Measurements from ENCODE around the gene TPSG1.

TPSG1 gene

DNA sequence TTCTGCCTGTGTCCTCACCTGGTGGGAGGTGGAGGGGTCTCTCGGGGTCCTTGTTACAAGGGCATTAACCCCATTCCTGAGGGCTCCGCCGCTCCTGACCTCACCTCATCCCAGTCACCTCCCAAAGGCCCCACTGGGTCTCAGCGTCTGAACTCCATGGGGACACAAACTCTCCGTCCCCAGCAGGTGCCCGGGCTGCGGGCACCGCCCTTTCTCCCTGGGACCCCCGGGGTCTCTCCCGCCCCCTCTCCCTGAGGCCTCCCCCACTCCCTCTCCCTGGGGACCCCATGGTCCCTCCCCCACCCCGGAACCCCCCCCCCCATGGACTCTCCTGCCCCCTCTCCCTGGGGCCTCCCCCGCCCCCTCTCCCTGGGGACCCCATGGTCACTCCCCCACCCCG lies 47.3 kb downstream of the TPSG1 start:
- H3K27me3 ChIP-seq (ENCODE audit: insufficient read depth, poor library complexity, severe bottlenecking), result no peaks in the 10 kb centered on the region
- DNase-seq (ENCODE audit: low read depth in 1 of 2, low spot score in 1 of 2), result no peak
- no peak overlapping the region for H3K4me3 ChIP-seq (replicated peaks; ENCODE audit: insufficient read depth, low read length)

DNA sequence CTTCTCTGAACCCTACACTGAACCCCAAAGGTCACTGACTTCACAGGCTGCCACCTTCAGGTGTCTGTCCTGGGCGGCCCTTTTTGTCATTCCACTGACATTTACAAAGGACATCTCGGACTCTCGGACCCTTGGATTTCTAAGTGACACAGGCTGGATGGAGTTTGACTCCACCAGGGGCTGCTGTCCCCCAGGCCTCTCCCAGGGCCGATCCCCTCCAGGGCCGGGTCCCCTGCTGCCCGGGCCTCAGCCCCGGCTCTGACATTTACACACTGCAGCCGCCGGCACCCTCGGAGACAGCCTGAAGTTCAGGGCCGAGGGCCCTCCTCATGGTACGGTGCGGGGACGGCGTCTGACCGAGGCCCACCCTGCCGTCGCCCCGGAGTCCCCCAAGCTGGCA lies 48.0 kb downstream of the TPSG1 start:
- Histone ChIP-seq H3K4me3 (replicated peaks; ENCODE audit: insufficient read depth, low read length) (no peak overlapping the region), H3K27ac (replicated peaks) (no peak overlapping the region), H3K27me3 (ENCODE audit: insufficient read depth, poor library complexity, severe bottlenecking) (no peaks in the 10 kb centered on the region)
- no peak for TF ChIP-seq POLR2AphosphoS5 (IDR thresholded peaks at IDR 0.05; ENCODE audit: low read depth)
- TF ChIP-seq, protein P1, sequence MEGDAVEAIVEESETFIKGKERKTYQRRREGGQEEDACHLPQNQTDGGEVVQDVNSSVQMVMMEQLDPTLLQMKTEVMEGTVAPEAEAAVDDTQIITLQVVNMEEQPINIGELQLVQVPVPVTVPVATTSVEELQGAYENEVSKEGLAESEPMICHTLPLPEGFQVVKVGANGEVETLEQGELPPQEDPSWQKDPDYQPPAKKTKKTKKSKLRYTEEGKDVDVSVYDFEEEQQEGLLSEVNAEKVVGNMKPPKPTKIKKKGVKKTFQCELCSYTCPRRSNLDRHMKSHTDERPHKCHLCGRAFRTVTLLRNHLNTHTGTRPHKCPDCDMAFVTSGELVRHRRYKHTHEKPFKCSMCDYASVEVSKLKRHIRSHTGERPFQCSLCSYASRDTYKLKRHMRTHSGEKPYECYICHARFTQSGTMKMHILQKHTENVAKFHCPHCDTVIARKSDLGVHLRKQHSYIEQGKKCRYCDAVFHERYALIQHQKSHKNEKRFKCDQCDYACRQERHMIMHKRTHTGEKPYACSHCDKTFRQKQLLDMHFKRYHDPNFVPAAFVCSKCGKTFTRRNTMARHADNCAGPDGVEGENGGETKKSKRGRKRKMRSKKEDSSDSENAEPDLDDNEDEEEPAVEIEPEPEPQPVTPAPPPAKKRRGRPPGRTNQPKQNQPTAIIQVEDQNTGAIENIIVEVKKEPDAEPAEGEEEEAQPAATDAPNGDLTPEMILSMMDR (IDR thresholded peaks at IDR 0.05; ENCODE audit: insufficient read depth, low read length), result no peak
- TF ChIP-seq, protein P2, sequence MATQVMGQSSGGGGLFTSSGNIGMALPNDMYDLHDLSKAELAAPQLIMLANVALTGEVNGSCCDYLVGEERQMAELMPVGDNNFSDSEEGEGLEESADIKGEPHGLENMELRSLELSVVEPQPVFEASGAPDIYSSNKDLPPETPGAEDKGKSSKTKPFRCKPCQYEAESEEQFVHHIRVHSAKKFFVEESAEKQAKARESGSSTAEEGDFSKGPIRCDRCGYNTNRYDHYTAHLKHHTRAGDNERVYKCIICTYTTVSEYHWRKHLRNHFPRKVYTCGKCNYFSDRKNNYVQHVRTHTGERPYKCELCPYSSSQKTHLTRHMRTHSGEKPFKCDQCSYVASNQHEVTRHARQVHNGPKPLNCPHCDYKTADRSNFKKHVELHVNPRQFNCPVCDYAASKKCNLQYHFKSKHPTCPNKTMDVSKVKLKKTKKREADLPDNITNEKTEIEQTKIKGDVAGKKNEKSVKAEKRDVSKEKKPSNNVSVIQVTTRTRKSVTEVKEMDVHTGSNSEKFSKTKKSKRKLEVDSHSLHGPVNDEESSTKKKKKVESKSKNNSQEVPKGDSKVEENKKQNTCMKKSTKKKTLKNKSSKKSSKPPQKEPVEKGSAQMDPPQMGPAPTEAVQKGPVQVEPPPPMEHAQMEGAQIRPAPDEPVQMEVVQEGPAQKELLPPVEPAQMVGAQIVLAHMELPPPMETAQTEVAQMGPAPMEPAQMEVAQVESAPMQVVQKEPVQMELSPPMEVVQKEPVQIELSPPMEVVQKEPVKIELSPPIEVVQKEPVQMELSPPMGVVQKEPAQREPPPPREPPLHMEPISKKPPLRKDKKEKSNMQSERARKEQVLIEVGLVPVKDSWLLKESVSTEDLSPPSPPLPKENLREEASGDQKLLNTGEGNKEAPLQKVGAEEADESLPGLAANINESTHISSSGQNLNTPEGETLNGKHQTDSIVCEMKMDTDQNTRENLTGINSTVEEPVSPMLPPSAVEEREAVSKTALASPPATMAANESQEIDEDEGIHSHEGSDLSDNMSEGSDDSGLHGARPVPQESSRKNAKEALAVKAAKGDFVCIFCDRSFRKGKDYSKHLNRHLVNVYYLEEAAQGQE (IDR thresholded peaks at IDR 0.05; ENCODE audit: insufficient replicate concordance, low read depth), result no peak
- TF ChIP-seq SPI1 (IDR thresholded peaks at IDR 0.05; ENCODE audit: borderline replicate concordance, low read depth), result no peak
- no peak for TF ChIP-seq GABPA (IDR thresholded peaks at IDR 0.05; ENCODE audit: low read depth)
- DNase-seq (ENCODE audit: low read depth in 1 of 2, low spot score in 1 of 2), result no peak

More for the DNA sequence above, 47.3 kb downstream of the TPSG1 start:
- TF ChIP-seq SPI1 (IDR thresholded peaks at IDR 0.05; ENCODE audit: borderline replicate concordance, low read depth), result no peak
- TF ChIP-seq POLR2AphosphoS5 (IDR thresholded peaks at IDR 0.05; ENCODE audit: low read depth), result no peak
- no peak for TF ChIP-seq GABPA (IDR thresholded peaks at IDR 0.05; ENCODE audit: low read depth)
- TF ChIP-seq, protein P2 (IDR thresholded peaks at IDR 0.05; ENCODE audit: insufficient replicate concordance, low read depth), result no peak
- no peak overlapping the region for H3K27ac ChIP-seq (replicated peaks)

DNA sequence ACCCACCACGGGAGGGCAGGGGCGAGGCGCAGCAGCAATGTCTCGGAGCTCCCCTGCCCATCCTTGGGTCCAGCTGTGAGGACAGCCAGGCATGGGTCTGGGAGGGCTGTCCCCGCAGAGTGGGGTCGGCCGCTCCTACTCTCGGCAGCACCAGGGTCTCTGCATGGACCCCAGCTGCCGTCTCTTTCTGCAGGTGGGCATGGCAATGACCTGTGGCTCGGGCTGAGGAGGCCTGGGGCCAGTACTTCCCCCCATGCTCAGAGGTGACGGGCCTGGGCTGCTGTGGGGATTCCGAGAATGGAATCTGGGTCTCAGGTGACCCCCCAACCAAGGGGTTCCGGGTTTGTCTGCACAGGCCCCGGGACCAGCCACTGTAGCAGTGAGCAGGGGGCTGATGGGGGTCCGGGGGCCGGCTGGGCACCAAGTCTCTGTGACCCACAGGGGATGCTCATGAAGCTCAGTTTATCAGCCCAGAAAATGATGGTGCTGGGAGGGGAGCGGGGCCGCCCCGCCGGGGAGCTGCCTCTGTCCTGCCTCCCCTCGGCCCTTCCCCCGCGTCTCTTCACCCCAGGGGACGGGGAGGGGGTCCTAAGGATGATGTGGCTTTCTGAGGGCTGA lies 48.7 kb downstream of the TPSG1 start:
- no peak for DNase-seq (ENCODE audit: low read depth in 1 of 2, low spot score in 1 of 2)
- Histone ChIP-seq H3K4me3 (replicated peaks; ENCODE audit: insufficient read depth, low read length) (no peak overlapping the region), H3K27ac (replicated peaks) (no peak overlapping the region), H3K27me3 (ENCODE audit: insufficient read depth, poor library complexity, severe bottlenecking) (no peaks in the 10 kb centered on the region)
- TF ChIP-seq GABPA (IDR thresholded peaks at IDR 0.05; ENCODE audit: low read depth) (no peak), SPI1 (IDR thresholded peaks at IDR 0.05; ENCODE audit: borderline replicate concordance, low read depth) (no peak), POLR2AphosphoS5 (IDR thresholded peaks at IDR 0.05; ENCODE audit: low read depth) (no peak)
- TF ChIP-seq, protein P2 (IDR thresholded peaks at IDR 0.05; ENCODE audit: insufficient replicate concordance, low read depth), result no peak
- TF ChIP-seq, protein P1 (IDR thresholded peaks at IDR 0.05; ENCODE audit: insufficient read depth, low read length), result no peak

Data from HL-60 (cell line).